Measurements from ENCODE around the gene LRRC58.

DNA sequence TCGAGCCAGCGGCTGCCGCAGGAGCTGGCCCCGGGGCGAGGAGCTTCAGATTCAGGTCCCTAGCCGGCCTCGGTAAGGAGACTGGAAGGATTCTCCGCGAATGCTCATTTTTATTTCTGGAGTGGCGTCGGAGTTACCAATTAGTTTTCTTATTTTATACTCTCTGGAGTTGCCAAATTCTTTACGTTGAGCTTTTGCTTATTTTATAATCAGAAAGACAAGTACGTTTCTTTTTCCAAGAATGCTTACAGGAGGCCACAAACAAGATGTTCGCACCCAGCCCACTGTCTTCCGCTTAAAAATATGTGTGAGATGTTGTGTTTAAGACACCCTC, 63.7 kb downstream of the LRRC58 start:
- TF ChIP-seq, protein P1, sequence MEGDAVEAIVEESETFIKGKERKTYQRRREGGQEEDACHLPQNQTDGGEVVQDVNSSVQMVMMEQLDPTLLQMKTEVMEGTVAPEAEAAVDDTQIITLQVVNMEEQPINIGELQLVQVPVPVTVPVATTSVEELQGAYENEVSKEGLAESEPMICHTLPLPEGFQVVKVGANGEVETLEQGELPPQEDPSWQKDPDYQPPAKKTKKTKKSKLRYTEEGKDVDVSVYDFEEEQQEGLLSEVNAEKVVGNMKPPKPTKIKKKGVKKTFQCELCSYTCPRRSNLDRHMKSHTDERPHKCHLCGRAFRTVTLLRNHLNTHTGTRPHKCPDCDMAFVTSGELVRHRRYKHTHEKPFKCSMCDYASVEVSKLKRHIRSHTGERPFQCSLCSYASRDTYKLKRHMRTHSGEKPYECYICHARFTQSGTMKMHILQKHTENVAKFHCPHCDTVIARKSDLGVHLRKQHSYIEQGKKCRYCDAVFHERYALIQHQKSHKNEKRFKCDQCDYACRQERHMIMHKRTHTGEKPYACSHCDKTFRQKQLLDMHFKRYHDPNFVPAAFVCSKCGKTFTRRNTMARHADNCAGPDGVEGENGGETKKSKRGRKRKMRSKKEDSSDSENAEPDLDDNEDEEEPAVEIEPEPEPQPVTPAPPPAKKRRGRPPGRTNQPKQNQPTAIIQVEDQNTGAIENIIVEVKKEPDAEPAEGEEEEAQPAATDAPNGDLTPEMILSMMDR (IDR thresholded peaks at IDR 0.05) = no peak
- TF ChIP-seq POLR2A (IDR thresholded peaks at IDR 0.05; ENCODE audit: low read depth) = no peak

Data from esophagus muscularis mucosa (tissue), 3 donors.